OCI-LY7 (cell line): ENCODE results near the gene MCTP2. TPM values are rescaled to one million over a fixed set of nuclear protein-coding genes. Genes with fewer than 3 reads are reported as not detected.

Experiments
- BruUV-seq: library from RNA; stranded (reverse); fragments of 400-500 nt; replicated peaks from 2 replicates; lab custom pipeline; 2021; lab: Mats Ljungman, UMichigan
- CTCF ChIA-PET: fragments of 300-600 bp; sonication (Branson Sonifier 250); formaldehyde crosslinking; loops from one replicate; lab custom pipeline; 2022; ENCODE audit warnings: antibody characterized with exemption; ENCODE audit not compliant: unreplicated experiment; lab: Charles Lee
- POLR2A ChIA-PET: fragments of 300-600 bp; sonication (Branson Sonifier 250); formaldehyde crosslinking; loops from one replicate; lab custom pipeline; 2022; ENCODE audit warnings: antibody characterized with exemption; lab: Charles Lee
- DNase-seq: peaks from one replicate; pipeline ENCODE4 v3.0.0-alpha.2; 2015; ENCODE audit warnings: low spot score
- H2AFZ ChIP-seq: fragments of 200-600 bp; sonication (generic), shearing (Covaris generic); 2 replicates; pipeline ENCODE4 v1.6.1; 2014; ENCODE audit warnings: mild to moderate bottlenecking, antibody characterized with exemption, low read length, moderate library complexity
- H3K27ac ChIP-seq: fragments of 200-600 bp; sonication (generic); 2 replicates; pipeline ENCODE4 v1.5.1; 2014; ENCODE audit warnings: mixed run types, low read depth, mild to moderate bottlenecking, moderate library complexity, low read length, inconsistent platforms; ENCODE audit not compliant: poor library complexity, severe bottlenecking
- H3K36me3 ChIP-seq: fragments of 200-600 bp; sonication (generic); 2 replicates; pipeline ENCODE4 v1.6.1; 2014; ENCODE audit warnings: mild to moderate bottlenecking, antibody characterized with exemption, low read length, moderate library complexity, mixed read lengths; ENCODE audit not compliant: insufficient read depth
- H3K4me1 ChIP-seq: fragments of 200-600 bp; sonication (generic); 2 replicates; pipeline ENCODE4 v1.5.1; 2014; ENCODE audit warnings: mild to moderate bottlenecking, low read length; ENCODE audit not compliant: insufficient read depth, poor library complexity, severe bottlenecking
- H3K4me2 ChIP-seq: fragments of 200-600 bp; sonication (generic); 2 replicates; pipeline ENCODE4 v1.6.1; 2014; ENCODE audit warnings: mild to moderate bottlenecking, low read length
- H3K4me3 ChIP-seq: fragments of 200-600 bp; sonication (generic); 2 replicates; pipeline ENCODE4 v1.5.1; 2014; ENCODE audit warnings: mild to moderate bottlenecking, low read depth, low read length; ENCODE audit not compliant: poor library complexity, severe bottlenecking
- H3K79me2 ChIP-seq: fragments of 200-600 bp; sonication (generic); 2 replicates; pipeline ENCODE4 v1.6.1; 2016; ENCODE audit warnings: low read depth, mild to moderate bottlenecking, low read length, moderate library complexity, mixed read lengths; ENCODE audit not compliant: insufficient read depth
- H3K9me2 ChIP-seq: fragments of 200-600 bp; sonication (generic); 2 replicates; pipeline ENCODE4 v1.6.1; 2016; ENCODE audit warnings: mild to moderate bottlenecking, low read length, mixed read lengths; ENCODE audit not compliant: insufficient read depth
- H3K9me3 ChIP-seq: fragments of 200-600 bp; sonication (generic); 2 replicates; pipeline ENCODE4 v1.6.1; 2014; ENCODE audit warnings: mild to moderate bottlenecking, mixed run types, low read length, mixed read lengths
- H4K20me1 ChIP-seq: fragments of 200-600 bp; sonication (generic); 2 replicates; pipeline ENCODE4 v1.6.1; 2014; ENCODE audit warnings: mild to moderate bottlenecking, antibody characterized with exemption, low read length, moderate library complexity, mixed read lengths; ENCODE audit not compliant: insufficient read depth
- CTCF ChIP-seq: fragments of 200-600 bp; sonication (generic); conservative IDR thresholded peaks from 2 replicates; pipeline ENCODE4 v1.5.1; 2014; ENCODE audit warnings: mild to moderate bottlenecking, antibody characterized with exemption, low read length, moderate library complexity, mixed read lengths
- EZH2phosphoT487 ChIP-seq: fragments of 200-600 bp; sonication (generic); IDR thresholded peaks from 2 replicates; pipeline ENCODE4 v1.6.1; 2018; ENCODE audit warnings: low read depth, borderline replicate concordance, mild to moderate bottlenecking, mixed run types, antibody characterized with exemption, low read length, moderate library complexity, mixed read lengths
- intact Hi-C: fragments of 100-400 bp; cut with micrococcal nuclease; formaldehyde crosslinking; loops from one replicate; pipeline ENCODE4 v1.10.0; 2022; ENCODE audit not compliant: unreplicated experiment
- total RNA-seq, 2 experiments: library from RNA; depleted of rRNA in 1 of 2; stranded (reverse); fragments of >200 nt in 1 of 2; shearing (Covaris generic) in 1 of 2; gene quantifications; 2 replicates each; pipeline ENCODE4 v1.2.3, GENCODE V29; 2014 to 2022

The MCTP2 gene
- total RNA-seq, 2 experiments from 2014 or later, result 73.2 to 90.6 TPM

- intact Hi-C loops, result loop anchor here (2.0 to 10.0 kb wide), 3 partner anchors 65 to 313 kb away; no protein-coding TSS in a partner anchor
- Histone ChIP-seq H4K20me1 (peaks cover 4% of the 10 kb centered on the region; the same call in 1 of the 2 replicates), H3K9me2 (no peaks in the 10 kb centered on the region), H3K4me2 (peak overlapping the region; percentile 63), H3K9me3 (no peaks in the 10 kb centered on the region), H3K79me2 (no peaks in the 10 kb centered on the region), H3K36me3 (peaks cover 42% of the 10 kb centered on the region), H3K4me1 (peaks cover 32% of the 10 kb centered on the region), H3K4me3 (peak overlapping the region; percentile 27), H2AFZ (no peak overlapping the region), H3K27ac (peak overlapping the region; percentile 67)
- BruUV-seq, result no TSS peak
- ChIA-PET CTCF (no interaction called here), POLR2A (interaction anchor here (0.5 to 0.7 kb wide), 3 partner anchors 72 to 333 kb away, joined by 3 read pairs; no protein-coding TSS in a partner anchor)
- DNase-seq, result no peak
- TF ChIP-seq CTCF (no peak), EZH2phosphoT487 (no peak)
Observed at GRCh38 chr15:94477913-94478553, 246.7 kb downstream of the MCTP2 start.

- Histone ChIP-seq H2AFZ (no peak overlapping the region), H3K27ac (peak overlapping the region; percentile 67), H3K36me3 (peaks cover 44% of the 10 kb centered on the region), H4K20me1 (peaks cover 4% of the 10 kb centered on the region; the same call in 1 of the 2 replicates), H3K4me3 (peak overlapping the region; percentile 27), H3K9me3 (no peaks in the 10 kb centered on the region), H3K79me2 (no peaks in the 10 kb centered on the region), H3K4me1 (peaks cover 32% of the 10 kb centered on the region), H3K4me2 (peak overlapping the region; percentile 63), H3K9me2 (no peaks in the 10 kb centered on the region)
- intact Hi-C loops, result loop anchor here (2.0 to 10.0 kb wide), 3 partner anchors 66 to 314 kb away; no protein-coding TSS in a partner anchor
- POLR2A ChIA-PET, result interaction anchor here (0.7 to 1.2 kb wide), 2 partner anchors 156 to 315 kb away, joined by 3 read pairs; no protein-coding TSS in a partner anchor
- BruUV-seq, result no TSS peak
- peak; percentile 93 for DNase-seq
- CTCF ChIA-PET, result no interaction called here
- no peak for TF ChIP-seq EZH2phosphoT487
- TF ChIP-seq CTCF, result peak; percentile 66
Observed at GRCh38 chr15:94478763-94479162, 247.4 kb downstream of the MCTP2 start.
